H1 (cell line): ENCODE measurements around the gene NABP2. TPM values are rescaled to one million over a fixed set of nuclear protein-coding genes. Genes with fewer than 3 reads are reported as not detected.

Experiments used
- CBX5 ChIP-seq: fragments of 300-800, 300-1000 bp; sonication (generic); IDR thresholded peaks from 2 replicates; pipeline ENCODE4 v1.7.1; 2016; ENCODE audit warnings: antibody characterized with exemption, low read length, low read depth
- CEBPB ChIP-seq: IDR thresholded peaks from 2 replicates; pipeline ENCODE4 v1.6.1; 2012; ENCODE audit warnings: low read depth, low read length
- EGR1 ChIP-seq: IDR thresholded peaks from 2 replicates; pipeline ENCODE4 v1.6.1; 2011; ENCODE audit warnings: low read depth, low read length, borderline replicate concordance
- HDAC2 ChIP-seq, 2 experiments: fragments of 300-600 bp in 1 of 2; sonication (generic) in 1 of 2; IDR thresholded peaks; 2 replicates each; pipeline ENCODE4 v1.6.1; 2011 to 2012; ENCODE audit warnings: low read depth in 2 of 2, low read length in 2 of 2, mild to moderate bottlenecking in 2 of 2, moderate library complexity in 2 of 2, borderline replicate concordance in 1 of 2, inconsistent platforms in 1 of 2
- JUN ChIP-seq: IDR thresholded peaks from 2 replicates; pipeline ENCODE4 v1.6.1; 2011; ENCODE audit warnings: low read depth, mild to moderate bottlenecking, improper control_type of control experiment, low read length
- NANOG ChIP-seq: IDR thresholded peaks from 2 replicates; pipeline ENCODE4 v1.6.1; 2011; ENCODE audit warnings: low read length, low read depth, mild to moderate bottlenecking, inconsistent platforms; ENCODE audit not compliant: insufficient read depth, poor library complexity, severe bottlenecking
- NRF1 ChIP-seq: IDR thresholded peaks from 2 replicates; pipeline ENCODE4 v1.6.1; 2011; ENCODE audit warnings: mild to moderate bottlenecking, low read depth, low read length, improper control_type of control experiment
- RFX5 ChIP-seq: IDR thresholded peaks from 2 replicates; pipeline ENCODE4 v1.6.1; 2011; ENCODE audit warnings: low read depth, low read length, improper control_type of control experiment, borderline replicate concordance
- TAF1 ChIP-seq: IDR thresholded peaks from 2 replicates; pipeline ENCODE4 v1.6.1; 2011; ENCODE audit warnings: mild to moderate bottlenecking, low read depth, low read length
- TCF12 ChIP-seq: IDR thresholded peaks from 2 replicates; pipeline ENCODE4 v1.6.1; 2011; ENCODE audit warnings: low read depth, mild to moderate bottlenecking, low read length
- TEAD4 ChIP-seq: IDR thresholded peaks from 2 replicates; pipeline ENCODE4 v1.6.1; 2012; ENCODE audit warnings: low read depth, low read length, inconsistent platforms, mixed read lengths
- polyA plus RNA-seq, 7 experiments: library from polyadenylated mRNA; depleted of rRNA in 3 of 7; stranded (reverse) in 5 of 7; unstranded in 2 of 7; fragments of >200 nt in 5 of 7; fragments of 200-250 nt in 2 of 7; gene quantifications; 1 replicate in 5 of 7; 2 replicates in 1 of 7; 4 replicates in 1 of 7; pipeline versions ENCODE4 v1.2.1 to v1.2.3, GENCODE V29; 2011 to 2013; ENCODE audit warnings: missing spikeins in 2 of 7, mixed read lengths in 2 of 7
- total RNA-seq: library from RNA; stranded (reverse); fragmentation: NEBNext Ultra II Directional; extraction: Animal tissue kit (Norgen Biotek cat#: 25700); gene quantifications from 2 replicates; pipeline ENCODE4 v1.2.1, GENCODE V29; 2021
- TF ChIP-seq, protein P1 (sequence below): fragments of 300-600 bp; sonication (generic); IDR thresholded peaks from 2 replicates; pipeline ENCODE4 v1.7.1; 2012; ENCODE audit warnings: low read length, moderate library complexity, mild to moderate bottlenecking, inconsistent platforms; ENCODE audit not compliant: insufficient replicate concordance

The NABP2 gene
- total and polyA plus RNA-seq, 2 of the 8 experiments (the other 6 are each of a cell fraction or from before 2014, with no cell fraction given): 58.1 to 67.5 TPM

DNA sequence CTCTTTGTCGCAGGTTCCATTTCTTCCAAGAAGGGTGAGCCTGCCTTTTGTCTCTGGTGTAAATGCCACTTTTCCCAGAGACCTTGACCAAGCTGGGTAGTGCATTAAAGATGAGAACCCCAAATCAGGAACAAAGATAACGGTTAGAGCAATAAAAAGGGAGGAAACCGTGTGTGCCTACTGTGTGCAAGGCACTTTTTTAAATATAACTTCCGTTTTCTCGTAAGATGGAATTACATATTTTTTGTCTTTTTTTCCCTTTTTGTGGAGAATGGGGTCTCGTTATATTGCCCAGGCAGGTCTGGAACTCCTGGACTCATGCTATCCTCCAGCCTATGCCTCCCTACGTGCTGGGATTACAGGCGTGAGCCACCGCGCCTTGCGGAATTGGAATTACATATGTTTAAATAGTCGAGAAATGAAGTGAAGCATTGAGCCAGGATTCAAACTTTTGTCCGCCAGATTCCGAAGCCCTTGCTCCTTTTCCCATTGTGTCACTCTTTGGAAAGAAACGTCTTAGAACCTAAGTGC is 506 bp upstream of the NABP2 start (continued):
- TF ChIP-seq, protein P1, sequence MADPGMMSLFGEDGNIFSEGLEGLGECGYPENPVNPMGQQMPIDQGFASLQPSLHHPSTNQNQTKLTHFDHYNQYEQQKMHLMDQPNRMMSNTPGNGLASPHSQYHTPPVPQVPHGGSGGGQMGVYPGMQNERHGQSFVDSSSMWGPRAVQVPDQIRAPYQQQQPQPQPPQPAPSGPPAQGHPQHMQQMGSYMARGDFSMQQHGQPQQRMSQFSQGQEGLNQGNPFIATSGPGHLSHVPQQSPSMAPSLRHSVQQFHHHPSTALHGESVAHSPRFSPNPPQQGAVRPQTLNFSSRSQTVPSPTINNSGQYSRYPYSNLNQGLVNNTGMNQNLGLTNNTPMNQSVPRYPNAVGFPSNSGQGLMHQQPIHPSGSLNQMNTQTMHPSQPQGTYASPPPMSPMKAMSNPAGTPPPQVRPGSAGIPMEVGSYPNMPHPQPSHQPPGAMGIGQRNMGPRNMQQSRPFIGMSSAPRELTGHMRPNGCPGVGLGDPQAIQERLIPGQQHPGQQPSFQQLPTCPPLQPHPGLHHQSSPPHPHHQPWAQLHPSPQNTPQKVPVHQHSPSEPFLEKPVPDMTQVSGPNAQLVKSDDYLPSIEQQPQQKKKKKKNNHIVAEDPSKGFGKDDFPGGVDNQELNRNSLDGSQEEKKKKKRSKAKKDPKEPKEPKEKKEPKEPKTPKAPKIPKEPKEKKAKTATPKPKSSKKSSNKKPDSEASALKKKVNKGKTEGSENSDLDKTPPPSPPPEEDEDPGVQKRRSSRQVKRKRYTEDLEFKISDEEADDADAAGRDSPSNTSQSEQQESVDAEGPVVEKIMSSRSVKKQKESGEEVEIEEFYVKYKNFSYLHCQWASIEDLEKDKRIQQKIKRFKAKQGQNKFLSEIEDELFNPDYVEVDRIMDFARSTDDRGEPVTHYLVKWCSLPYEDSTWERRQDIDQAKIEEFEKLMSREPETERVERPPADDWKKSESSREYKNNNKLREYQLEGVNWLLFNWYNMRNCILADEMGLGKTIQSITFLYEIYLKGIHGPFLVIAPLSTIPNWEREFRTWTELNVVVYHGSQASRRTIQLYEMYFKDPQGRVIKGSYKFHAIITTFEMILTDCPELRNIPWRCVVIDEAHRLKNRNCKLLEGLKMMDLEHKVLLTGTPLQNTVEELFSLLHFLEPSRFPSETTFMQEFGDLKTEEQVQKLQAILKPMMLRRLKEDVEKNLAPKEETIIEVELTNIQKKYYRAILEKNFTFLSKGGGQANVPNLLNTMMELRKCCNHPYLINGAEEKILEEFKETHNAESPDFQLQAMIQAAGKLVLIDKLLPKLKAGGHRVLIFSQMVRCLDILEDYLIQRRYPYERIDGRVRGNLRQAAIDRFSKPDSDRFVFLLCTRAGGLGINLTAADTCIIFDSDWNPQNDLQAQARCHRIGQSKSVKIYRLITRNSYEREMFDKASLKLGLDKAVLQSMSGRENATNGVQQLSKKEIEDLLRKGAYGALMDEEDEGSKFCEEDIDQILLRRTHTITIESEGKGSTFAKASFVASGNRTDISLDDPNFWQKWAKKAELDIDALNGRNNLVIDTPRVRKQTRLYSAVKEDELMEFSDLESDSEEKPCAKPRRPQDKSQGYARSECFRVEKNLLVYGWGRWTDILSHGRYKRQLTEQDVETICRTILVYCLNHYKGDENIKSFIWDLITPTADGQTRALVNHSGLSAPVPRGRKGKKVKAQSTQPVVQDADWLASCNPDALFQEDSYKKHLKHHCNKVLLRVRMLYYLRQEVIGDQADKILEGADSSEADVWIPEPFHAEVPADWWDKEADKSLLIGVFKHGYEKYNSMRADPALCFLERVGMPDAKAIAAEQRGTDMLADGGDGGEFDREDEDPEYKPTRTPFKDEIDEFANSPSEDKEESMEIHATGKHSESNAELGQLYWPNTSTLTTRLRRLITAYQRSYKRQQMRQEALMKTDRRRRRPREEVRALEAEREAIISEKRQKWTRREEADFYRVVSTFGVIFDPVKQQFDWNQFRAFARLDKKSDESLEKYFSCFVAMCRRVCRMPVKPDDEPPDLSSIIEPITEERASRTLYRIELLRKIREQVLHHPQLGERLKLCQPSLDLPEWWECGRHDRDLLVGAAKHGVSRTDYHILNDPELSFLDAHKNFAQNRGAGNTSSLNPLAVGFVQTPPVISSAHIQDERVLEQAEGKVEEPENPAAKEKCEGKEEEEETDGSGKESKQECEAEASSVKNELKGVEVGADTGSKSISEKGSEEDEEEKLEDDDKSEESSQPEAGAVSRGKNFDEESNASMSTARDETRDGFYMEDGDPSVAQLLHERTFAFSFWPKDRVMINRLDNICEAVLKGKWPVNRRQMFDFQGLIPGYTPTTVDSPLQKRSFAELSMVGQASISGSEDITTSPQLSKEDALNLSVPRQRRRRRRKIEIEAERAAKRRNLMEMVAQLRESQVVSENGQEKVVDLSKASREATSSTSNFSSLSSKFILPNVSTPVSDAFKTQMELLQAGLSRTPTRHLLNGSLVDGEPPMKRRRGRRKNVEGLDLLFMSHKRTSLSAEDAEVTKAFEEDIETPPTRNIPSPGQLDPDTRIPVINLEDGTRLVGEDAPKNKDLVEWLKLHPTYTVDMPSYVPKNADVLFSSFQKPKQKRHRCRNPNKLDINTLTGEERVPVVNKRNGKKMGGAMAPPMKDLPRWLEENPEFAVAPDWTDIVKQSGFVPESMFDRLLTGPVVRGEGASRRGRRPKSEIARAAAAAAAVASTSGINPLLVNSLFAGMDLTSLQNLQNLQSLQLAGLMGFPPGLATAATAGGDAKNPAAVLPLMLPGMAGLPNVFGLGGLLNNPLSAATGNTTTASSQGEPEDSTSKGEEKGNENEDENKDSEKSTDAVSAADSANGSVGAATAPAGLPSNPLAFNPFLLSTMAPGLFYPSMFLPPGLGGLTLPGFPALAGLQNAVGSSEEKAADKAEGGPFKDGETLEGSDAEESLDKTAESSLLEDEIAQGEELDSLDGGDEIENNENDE: no peak
- TF ChIP-seq NANOG: no peak
- TF ChIP-seq TEAD4: no peak
- no peak for TF ChIP-seq TCF12
- no peak for TF ChIP-seq EGR1
- no peak for TF ChIP-seq NRF1
- TF ChIP-seq CEBPB: no peak
- no peak for TF ChIP-seq HDAC2 (IDR thresholded peaks at IDR 0.05; ENCODE audit: borderline replicate concordance in 1 of 2, low read depth in 2 of 2, low read length in 2 of 2)
- TF ChIP-seq RFX5: no peak
- TF ChIP-seq TAF1: no peak
- no peak for TF ChIP-seq CBX5
- TF ChIP-seq JUN: no peak
